GM19372 (cell line): Measurements from ENCODE around the gene PCSK5.

Experiments used
- ATAC-seq: cut with Tn5 transposase; IDR thresholded peaks from one replicate; pipeline ENCODE4 v1.9.1; 2021; ENCODE audit warnings: mild to moderate bottlenecking, low read depth, moderate library complexity; ENCODE audit not compliant: unreplicated experiment

PCSK5 gene

DNA sequence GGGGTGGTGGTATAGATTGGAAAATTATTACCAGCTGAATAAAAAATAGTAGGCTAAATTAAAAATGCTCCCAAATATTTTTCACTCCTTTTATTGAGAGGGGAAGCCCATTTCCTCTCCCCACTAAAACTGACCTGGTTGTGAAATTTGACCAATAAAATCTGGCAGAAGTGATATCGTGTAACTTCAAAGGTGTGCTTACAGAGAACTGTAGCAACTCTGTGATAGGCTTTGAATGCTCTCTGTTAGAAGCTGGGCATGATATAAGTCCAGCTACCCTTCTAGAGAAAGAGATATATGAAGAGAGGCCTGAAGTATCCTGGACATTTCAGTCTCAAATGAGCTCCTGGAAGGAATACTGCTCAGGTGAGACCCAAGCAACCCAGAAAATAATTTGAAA, 513.9 kb downstream of the PCSK5 start:
- no peak for ATAC-seq

DNA sequence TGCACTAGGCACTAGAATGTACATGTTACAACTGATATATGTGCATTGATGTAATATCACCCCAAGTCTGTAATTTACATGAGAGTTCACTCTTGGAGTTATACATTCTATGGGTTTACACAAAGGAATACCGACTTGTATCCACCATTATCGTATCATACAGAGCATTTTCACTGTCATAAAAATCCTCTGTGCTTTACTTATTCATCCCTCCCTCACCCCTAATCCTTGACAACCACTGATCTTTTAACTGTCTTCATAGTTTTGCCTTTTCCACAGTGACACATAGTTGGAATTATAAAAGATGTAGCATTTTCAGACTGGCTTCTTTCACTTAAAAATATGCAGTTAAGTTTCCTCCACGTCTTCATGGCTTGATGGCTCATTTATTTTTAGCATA, 514.9 kb downstream of the PCSK5 start:
- no peak for ATAC-seq

DNA sequence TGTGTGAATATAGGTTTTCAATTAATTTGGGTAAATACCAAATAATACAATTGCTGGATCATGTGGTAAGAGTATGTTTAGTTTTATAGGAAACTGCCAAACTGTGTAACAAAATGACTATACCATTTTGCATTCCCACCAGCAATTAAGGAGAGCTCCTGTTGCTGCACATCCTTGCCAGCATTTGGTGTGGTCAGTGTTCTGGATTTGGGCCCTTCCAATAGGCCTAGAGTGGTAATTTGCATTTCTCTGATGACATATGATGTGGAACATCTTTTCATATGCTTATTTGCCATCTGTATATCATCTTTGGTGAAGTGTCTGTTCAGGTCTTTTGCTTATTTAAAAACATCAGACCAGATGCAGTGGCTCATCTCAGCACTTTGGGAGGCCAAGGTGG, 515.4 kb downstream of the PCSK5 start:
- ATAC-seq = no peak
